DOHH2 (cell line): Measurements from ENCODE around the gene KIRREL3.

ENCODE experiments used
- H3F3A ChIP-seq: fragments of 200-600 bp; sonication (generic), shearing (Covaris generic); 2 replicates; pipeline ENCODE4 v1.6.0; 2016; ENCODE audit warnings: antibody characterized with exemption, mild to moderate bottlenecking; ENCODE audit not compliant: control insufficient read depth, insufficient read depth
- H3K27ac ChIP-seq: fragments of 200-600 bp; sonication (generic); 2 replicates; pipeline ENCODE4 v1.5.1; 2014; ENCODE audit warnings: low read depth, mild to moderate bottlenecking, low read length, moderate library complexity
- H3K27me3 ChIP-seq: fragments of 200-600 bp; sonication (generic); 2 replicates; pipeline ENCODE4 v1.6.1; 2014; ENCODE audit warnings: mild to moderate bottlenecking, low read length, mixed read lengths; ENCODE audit not compliant: control insufficient read depth
- H3K36me3 ChIP-seq: fragments of 200-600 bp; sonication (generic); 2 replicates; pipeline ENCODE4 v1.6.1; 2014; ENCODE audit warnings: mild to moderate bottlenecking, low read length, moderate library complexity, mixed read lengths; ENCODE audit not compliant: control insufficient read depth
- H3K4me1 ChIP-seq: fragments of 200-600 bp; sonication (generic); 2 replicates; pipeline ENCODE4 v1.6.1; 2014; ENCODE audit warnings: mild to moderate bottlenecking, low read length, mixed read lengths; ENCODE audit not compliant: control insufficient read depth
- H3K4me2 ChIP-seq: fragments of 200-600 bp; sonication (generic); 2 replicates; pipeline ENCODE4 v1.6.0; 2014; ENCODE audit warnings: mild to moderate bottlenecking, low read length, moderate library complexity
- H3K4me3 ChIP-seq: fragments of 200-600 bp; sonication (generic); 2 replicates; pipeline ENCODE4 v1.5.1; 2014; ENCODE audit warnings: mild to moderate bottlenecking, low read length, mixed read lengths
- H3K79me2 ChIP-seq: fragments of 200-600 bp; sonication (generic); 2 replicates; pipeline ENCODE4 v1.6.1; 2014; ENCODE audit warnings: mild to moderate bottlenecking, low read length, mixed read lengths; ENCODE audit not compliant: control insufficient read depth
- H3K9me2 ChIP-seq: fragments of 200-600 bp; sonication (generic); replicated peaks from 2 replicates; pipeline ENCODE4 v1.6.1; 2014; ENCODE audit warnings: mild to moderate bottlenecking, low read length, mixed read lengths; ENCODE audit not compliant: control insufficient read depth
- H3K9me3 ChIP-seq: fragments of 200-600 bp; sonication (generic); 2 replicates; pipeline ENCODE4 v1.6.1; 2014; ENCODE audit warnings: antibody characterized with exemption, low read length, mixed read lengths; ENCODE audit not compliant: control insufficient read depth, insufficient read depth
- H4K20me1 ChIP-seq: fragments of 200-600 bp; sonication (generic); 2 replicates; pipeline ENCODE4 v1.6.0; 2014; ENCODE audit warnings: low read depth, mild to moderate bottlenecking, antibody characterized with exemption, low read length, moderate library complexity; ENCODE audit not compliant: control insufficient read depth, insufficient read depth
- EZH2phosphoT487 ChIP-seq: fragments of 200-600 bp; sonication (generic); IDR thresholded peaks from 2 replicates; pipeline ENCODE4 v1.6.1; 2017; ENCODE audit warnings: borderline replicate concordance, mild to moderate bottlenecking, antibody characterized with exemption, low read length, moderate library complexity, mixed read lengths
- TF ChIP-seq, protein P1 (sequence below): fragments of 200-600 bp; sonication (generic); IDR thresholded peaks from one replicate; pipeline ENCODE4 v1.5.1; 2014; ENCODE audit warnings: antibody characterized with exemption, mild to moderate bottlenecking, low read depth, low read length; ENCODE audit not compliant: poor library complexity, severe bottlenecking

Gene KIRREL3

DNA sequence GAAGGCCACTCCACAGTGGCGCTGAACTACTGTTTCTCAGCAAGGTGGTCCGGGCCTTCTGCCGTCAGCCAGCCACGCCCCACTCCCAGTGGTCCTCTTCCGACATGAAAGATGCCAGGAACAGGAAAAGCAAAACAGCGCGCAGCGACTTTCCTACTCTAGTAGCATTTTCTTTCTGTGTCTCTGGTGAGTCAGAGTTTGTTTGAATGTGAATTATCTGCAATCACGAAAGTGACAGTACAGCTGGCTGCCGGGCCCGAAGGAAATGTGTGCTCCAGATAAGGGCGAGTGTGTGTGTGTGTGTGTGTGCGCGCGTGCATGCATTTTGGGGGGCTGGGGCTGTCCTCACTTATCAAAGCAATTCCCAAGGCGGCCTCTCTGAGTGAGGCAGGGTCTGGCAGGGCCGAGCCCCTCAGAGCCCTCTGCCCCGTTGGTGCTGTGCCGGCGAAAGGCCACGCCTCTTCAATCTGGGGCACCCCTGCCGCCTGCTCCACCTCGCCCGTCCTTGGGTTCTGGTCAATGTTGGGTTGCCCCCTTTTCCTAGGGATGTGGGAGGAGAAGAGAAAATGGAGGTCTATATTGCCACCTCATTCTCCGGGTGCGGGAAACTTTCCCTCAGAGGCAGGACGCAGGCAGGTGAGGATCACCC lies 288.5 kb downstream of the KIRREL3 start:
- Histone ChIP-seq H4K20me1 (no peaks in the 10 kb centered on the region), H3K9me2 (no peaks in the 10 kb centered on the region), H3K4me2 (no peak overlapping the region), H3K79me2 (no peaks in the 10 kb centered on the region), H3K9me3 (no peaks in the 10 kb centered on the region), H3K4me1 (no peaks in the 10 kb centered on the region), H3K36me3 (no peaks in the 10 kb centered on the region), H3K4me3 (no peak overlapping the region), H3F3A (no peaks in the 10 kb centered on the region), H3K27ac (no peak overlapping the region), H3K27me3 (no peaks in the 10 kb centered on the region)
- TF ChIP-seq EZH2phosphoT487: no peak
- TF ChIP-seq, protein P1, sequence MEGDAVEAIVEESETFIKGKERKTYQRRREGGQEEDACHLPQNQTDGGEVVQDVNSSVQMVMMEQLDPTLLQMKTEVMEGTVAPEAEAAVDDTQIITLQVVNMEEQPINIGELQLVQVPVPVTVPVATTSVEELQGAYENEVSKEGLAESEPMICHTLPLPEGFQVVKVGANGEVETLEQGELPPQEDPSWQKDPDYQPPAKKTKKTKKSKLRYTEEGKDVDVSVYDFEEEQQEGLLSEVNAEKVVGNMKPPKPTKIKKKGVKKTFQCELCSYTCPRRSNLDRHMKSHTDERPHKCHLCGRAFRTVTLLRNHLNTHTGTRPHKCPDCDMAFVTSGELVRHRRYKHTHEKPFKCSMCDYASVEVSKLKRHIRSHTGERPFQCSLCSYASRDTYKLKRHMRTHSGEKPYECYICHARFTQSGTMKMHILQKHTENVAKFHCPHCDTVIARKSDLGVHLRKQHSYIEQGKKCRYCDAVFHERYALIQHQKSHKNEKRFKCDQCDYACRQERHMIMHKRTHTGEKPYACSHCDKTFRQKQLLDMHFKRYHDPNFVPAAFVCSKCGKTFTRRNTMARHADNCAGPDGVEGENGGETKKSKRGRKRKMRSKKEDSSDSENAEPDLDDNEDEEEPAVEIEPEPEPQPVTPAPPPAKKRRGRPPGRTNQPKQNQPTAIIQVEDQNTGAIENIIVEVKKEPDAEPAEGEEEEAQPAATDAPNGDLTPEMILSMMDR: no peak

DNA sequence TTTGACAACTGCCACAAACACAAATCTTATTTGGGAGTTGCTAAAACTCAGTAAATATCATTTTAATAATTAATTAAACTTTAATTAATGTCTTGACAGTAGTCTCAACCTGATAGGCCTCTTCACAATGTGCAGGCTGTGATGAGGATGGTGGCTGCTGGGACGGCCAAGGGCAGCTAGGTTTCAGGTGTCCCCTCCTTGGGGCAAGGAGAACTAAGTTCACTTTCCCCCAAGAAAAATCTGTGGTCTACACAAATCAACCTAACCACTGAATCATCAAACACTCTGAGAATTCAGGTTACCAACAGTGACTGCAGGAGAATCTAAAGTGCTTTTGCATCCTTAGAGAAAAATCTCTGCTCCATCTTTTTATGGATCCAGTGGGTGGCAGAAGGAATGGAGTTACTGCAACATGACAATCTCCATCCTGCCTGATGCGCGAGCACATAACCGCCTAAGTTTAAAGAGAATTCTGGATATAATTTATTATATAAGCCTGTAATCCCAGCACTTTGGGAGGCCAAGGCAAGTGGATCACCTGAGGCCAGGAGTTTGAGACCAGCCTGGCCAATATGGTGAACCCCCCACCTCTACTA lies 289.7 kb downstream of the KIRREL3 start:
- no peak overlapping the region for H3K4me2 ChIP-seq
- no peaks in the 10 kb centered on the region for H3K9me2 ChIP-seq
- H3K4me1 ChIP-seq: no peaks in the 10 kb centered on the region
- TF ChIP-seq, protein P1: no peak
- no peak for TF ChIP-seq EZH2phosphoT487
- no peak overlapping the region for H3K27ac ChIP-seq
- no peaks in the 10 kb centered on the region for H3K36me3 ChIP-seq
- no peaks in the 10 kb centered on the region for H4K20me1 ChIP-seq
- no peaks in the 10 kb centered on the region for H3F3A ChIP-seq
- H3K4me3 ChIP-seq: no peak overlapping the region
- no peaks in the 10 kb centered on the region for H3K27me3 ChIP-seq
- no peaks in the 10 kb centered on the region for H3K79me2 ChIP-seq
- no peaks in the 10 kb centered on the region for H3K9me3 ChIP-seq

DNA sequence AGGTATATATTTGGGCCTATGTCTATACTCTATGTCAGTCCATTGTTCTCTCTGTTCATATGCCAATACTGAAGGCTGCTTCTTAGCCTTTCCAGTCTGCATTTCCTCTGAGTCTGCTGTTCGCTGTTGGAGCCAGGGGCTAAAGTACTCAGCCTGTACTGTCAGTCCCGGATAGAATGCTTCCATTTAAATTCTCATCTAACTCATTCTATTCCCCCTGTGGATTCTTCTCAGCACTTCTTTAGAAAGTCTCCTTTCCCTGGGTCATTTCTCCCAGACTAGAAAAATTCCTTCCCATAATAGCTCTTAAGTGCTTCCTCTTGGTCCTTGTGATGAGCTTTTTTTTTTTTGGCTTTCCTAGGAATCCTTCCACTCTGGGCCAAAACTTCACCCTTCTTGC lies 293.1 kb downstream of the KIRREL3 start:
- Histone ChIP-seq H3K79me2 (no peaks in the 10 kb centered on the region), H3K4me2 (no peak overlapping the region), H3K9me2 (no peaks in the 10 kb centered on the region), H3K4me3 (no peak overlapping the region), H3K4me1 (no peaks in the 10 kb centered on the region), H3K9me3 (no peaks in the 10 kb centered on the region), H3K27ac (no peak overlapping the region), H3K27me3 (no peaks in the 10 kb centered on the region), H4K20me1 (no peaks in the 10 kb centered on the region), H3F3A (no peaks in the 10 kb centered on the region), H3K36me3 (no peaks in the 10 kb centered on the region)
- TF ChIP-seq, protein P1: no peak
- TF ChIP-seq EZH2phosphoT487: no peak
